Neural cell (in vitro differentiated cells): ENCODE data around the gene PCDHGA12.
"Not testable (repeated sequence)": the region's sequence is repeated elsewhere in the genome, so short reads cannot be mapped to it uniquely, and the experiment has no call there.

Experiments
- EZH2 ChIP-seq: fragments of 200-600, 300-800 bp; shearing (Covaris generic), sonication (generic); IDR thresholded peaks from 2 replicates; pipeline ENCODE4 v1.6.1; 2014; ENCODE audit warnings: antibody characterized with exemption, low read length, borderline replicate concordance, mild to moderate bottlenecking; ENCODE audit not compliant: insufficient read depth, poor library complexity, severe bottlenecking
- POLR2AphosphoS5 ChIP-seq: IDR thresholded peaks from 2 replicates; pipeline ENCODE4 v1.6.1; 2012
- REST ChIP-seq: IDR thresholded peaks from 2 replicates; pipeline ENCODE4 v1.6.1; 2012; ENCODE audit warnings: borderline replicate concordance
- TF ChIP-seq, protein P1 (sequence below): fragments of 450-650 bp; IDR thresholded peaks from 2 replicates; pipeline ENCODE4 v1.5.1; 2014; ENCODE audit warnings: antibody characterized with exemption, mild to moderate bottlenecking, moderate library complexity; ENCODE audit not compliant: poor library complexity, severe bottlenecking

DNA sequence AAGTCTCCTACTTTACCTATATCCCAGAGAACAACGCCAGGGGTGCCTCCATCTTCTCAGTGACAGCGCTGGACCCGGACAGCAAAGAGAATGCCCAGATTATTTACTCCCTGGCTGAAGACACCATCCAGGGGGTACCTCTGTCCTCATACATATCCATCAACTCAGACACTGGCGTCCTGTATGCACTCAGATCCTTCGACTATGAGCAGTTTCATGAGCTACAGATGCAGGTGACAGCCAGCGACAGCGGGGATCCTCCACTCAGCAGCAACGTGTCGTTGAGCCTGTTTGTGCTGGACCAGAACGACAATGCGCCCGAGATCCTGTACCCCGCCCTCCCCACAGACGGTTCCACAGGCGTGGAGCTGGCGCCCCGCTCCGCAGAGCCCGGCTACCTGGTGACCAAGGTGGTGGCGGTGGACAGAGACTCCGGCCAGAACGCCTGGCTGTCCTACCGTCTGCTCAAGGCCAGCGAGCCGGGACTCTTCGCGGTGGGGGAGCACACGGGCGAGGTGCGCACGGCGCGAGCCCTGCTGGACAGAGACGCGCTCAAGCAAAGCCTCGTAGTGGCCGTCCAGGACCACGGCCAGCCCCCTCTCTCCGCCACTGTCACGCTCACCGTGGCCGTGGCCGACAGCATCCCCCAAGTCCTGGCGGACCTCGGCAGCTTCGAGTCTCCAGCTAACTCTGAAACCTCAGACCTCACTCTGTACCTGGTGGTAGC is 15.6 kb upstream of the PCDHGA12 start:
- TF ChIP-seq POLR2AphosphoS5, EZH2, REST: not testable (repeated sequence)
- TF ChIP-seq, protein P1, sequence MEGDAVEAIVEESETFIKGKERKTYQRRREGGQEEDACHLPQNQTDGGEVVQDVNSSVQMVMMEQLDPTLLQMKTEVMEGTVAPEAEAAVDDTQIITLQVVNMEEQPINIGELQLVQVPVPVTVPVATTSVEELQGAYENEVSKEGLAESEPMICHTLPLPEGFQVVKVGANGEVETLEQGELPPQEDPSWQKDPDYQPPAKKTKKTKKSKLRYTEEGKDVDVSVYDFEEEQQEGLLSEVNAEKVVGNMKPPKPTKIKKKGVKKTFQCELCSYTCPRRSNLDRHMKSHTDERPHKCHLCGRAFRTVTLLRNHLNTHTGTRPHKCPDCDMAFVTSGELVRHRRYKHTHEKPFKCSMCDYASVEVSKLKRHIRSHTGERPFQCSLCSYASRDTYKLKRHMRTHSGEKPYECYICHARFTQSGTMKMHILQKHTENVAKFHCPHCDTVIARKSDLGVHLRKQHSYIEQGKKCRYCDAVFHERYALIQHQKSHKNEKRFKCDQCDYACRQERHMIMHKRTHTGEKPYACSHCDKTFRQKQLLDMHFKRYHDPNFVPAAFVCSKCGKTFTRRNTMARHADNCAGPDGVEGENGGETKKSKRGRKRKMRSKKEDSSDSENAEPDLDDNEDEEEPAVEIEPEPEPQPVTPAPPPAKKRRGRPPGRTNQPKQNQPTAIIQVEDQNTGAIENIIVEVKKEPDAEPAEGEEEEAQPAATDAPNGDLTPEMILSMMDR: not testable (repeated sequence)
